ENCODE results near the gene MRPS22. TPM values are rescaled to one million over a fixed set of nuclear protein-coding genes. Genes with fewer than 3 reads are reported as not detected.
A peak's percentile ranks its signal among the peaks of the same experiment; 100 is the strongest.

The MRPS22 gene
- total and polyA plus RNA-seq, 9 of the 15 experiments (the other 6 are each of a cell fraction or from before 2014, with no cell fraction given), result 148 to 397 (median 229) TPM

- TF ChIP-seq ZNF318 (IDR thresholded peaks at IDR 0.05; ENCODE audit: borderline replicate concordance in 1 of 2, low read depth in 1 of 2) (no peak), ZNF449 (CRISPR knock-in tag; IDR thresholded peaks at IDR 0.05) (no peak), SMARCA5 (IDR thresholded peaks at IDR 0.05) (no peak), FOXP1 (CRISPR knock-in tag; IDR thresholded peaks at IDR 0.05) (no peak), ZNF280A (IDR thresholded peaks at IDR 0.05; ENCODE audit: low read depth, partially characterized antibody) (no peak), BDP1 (IDR thresholded peaks at IDR 0.05; ENCODE audit: insufficient read depth, insufficient read length) (no peak), MAFK (IDR thresholded peaks at IDR 0.05; ENCODE audit: low read length) (peak; percentile 17; the same call in 1 of the 2 replicates), MAFG (tag; conservative IDR thresholded peaks at IDR 0.05) (no peak), ZNF507 (tag; conservative IDR thresholded peaks at IDR 0.05) (no peak), MEIS2 (IDR thresholded peaks at IDR 0.05; ENCODE audit: partially characterized antibody) (peak; percentile 12), SETDB1 (IDR thresholded peaks at IDR 0.05; ENCODE audit: low read length) (no peak), RCOR1 (IDR thresholded peaks at IDR 0.05; ENCODE audit: borderline replicate concordance in 1 of 2, low read depth in 2 of 2, low read length in 2 of 2) (peak in 1 of 2 experiments; percentile 50; a peak in 1 of 4 replicates), TEAD1 (CRISPR knock-in tag; IDR thresholded peaks at IDR 0.05) (no peak), HDAC8 (tag; IDR thresholded peaks at IDR 0.05) (no peak)
- TF ChIP-seq, protein P1, sequence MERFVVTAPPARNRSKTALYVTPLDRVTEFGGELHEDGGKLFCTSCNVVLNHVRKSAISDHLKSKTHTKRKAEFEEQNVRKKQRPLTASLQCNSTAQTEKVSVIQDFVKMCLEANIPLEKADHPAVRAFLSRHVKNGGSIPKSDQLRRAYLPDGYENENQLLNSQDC (CRISPR knock-in tag; IDR thresholded peaks at IDR 0.05), result no peak
Measured at GRCh38 chr3:139319428-139320402, 24.1 kb upstream of the MRPS22 start (continued).
